Endothelial cell of umbilical vein (primary cell): ENCODE measurements around the gene PRPF31. TPM values are rescaled to one million over a fixed set of nuclear protein-coding genes. Genes with fewer than 3 reads are reported as not detected.
A peak's percentile ranks its signal among the peaks of the same experiment; 100 is the strongest.

ENCODE experiments used
- BruUV-seq: library from RNA; stranded (reverse); fragments of 400-500 nt; replicated peaks from 2 replicates; lab custom pipeline; 2021; lab: Mats Ljungman, UMichigan
- CTCF ChIA-PET: fragments of 300-600, 350-600 bp; sonication (Branson Sonifier 250); formaldehyde crosslinking; loops from one replicate; lab custom pipeline; 2021; ENCODE audit warnings: antibody characterized with exemption, inconsistent platforms; lab: Charles Lee
- POLR2A ChIA-PET: fragments of 300-600, 350-600 bp; sonication (Branson Sonifier 250); formaldehyde crosslinking; loops from one replicate; lab custom pipeline; 2021; ENCODE audit warnings: antibody characterized with exemption, inconsistent platforms; lab: Charles Lee
- DNase-seq: peaks from one replicate; pipeline ENCODE4 v3.0.0-alpha.2; 2011; ENCODE audit warnings: low read depth, low spot score
- FAIRE-seq: peaks from 2 replicates; lab custom pipeline; 2011; peaks lifted over from hg19 to GRCh38; lab: Jason Lieb, UNC
- H2AFZ ChIP-seq: 2 replicates; pipeline ENCODE4 v1.6.0; 2012; ENCODE audit warnings: low read depth, low read length, control low read depth, inconsistent platforms
- H3K27ac ChIP-seq: 2 replicates; pipeline ENCODE4 v1.5.1; 2011; ENCODE audit warnings: low read depth, mild to moderate bottlenecking, control low read depth, low read length, moderate library complexity; ENCODE audit not compliant: insufficient read depth
- H3K27me3 ChIP-seq, 2 experiments: 2 replicates each; pipeline versions ENCODE4 v1.6.0 to v1.6.1; 2011; ENCODE audit warnings: low read length in 2 of 2, mixed read lengths in 1 of 2; ENCODE audit not compliant: control insufficient read depth in 2 of 2, insufficient read depth in 2 of 2
- H3K36me3 ChIP-seq, 2 experiments: 2 replicates in 1 of 2; 3 replicates in 1 of 2; pipeline ENCODE4 v1.5.1; 2011; ENCODE audit warnings: low read length in 2 of 2, mild to moderate bottlenecking in 1 of 2, moderate library complexity in 1 of 2; ENCODE audit not compliant: control insufficient read depth in 2 of 2, insufficient read depth in 2 of 2; ENCODE audit errors: extremely low read depth in 1 of 2
- H3K4me1 ChIP-seq: 3 replicates; pipeline ENCODE4 v1.5.1; 2011; ENCODE audit warnings: mild to moderate bottlenecking, low read length; ENCODE audit not compliant: control insufficient read depth, insufficient read depth; ENCODE audit errors: extremely low read depth
- H3K4me2 ChIP-seq: 2 replicates; pipeline ENCODE4 v1.6.1; 2011; ENCODE audit warnings: low read length, control low read depth, mixed read lengths; ENCODE audit not compliant: insufficient read depth
- H3K4me3 ChIP-seq, 3 experiments: fragments of 200-600 bp in 1 of 3; sonication (generic), shearing (Covaris generic) in 1 of 3; replicated peaks in 1 of 3; 2 replicates each; pipeline ENCODE4 v1.5.1; 2011 to 2016; ENCODE audit warnings: control low read depth in 3 of 3, low read length in 3 of 3, mild to moderate bottlenecking in 2 of 3, inconsistent platforms in 1 of 3, low read depth in 1 of 3, moderate library complexity in 1 of 3; ENCODE audit not compliant: insufficient read depth in 1 of 3
- H3K79me2 ChIP-seq: 2 replicates; pipeline ENCODE4 v1.6.0; 2012; ENCODE audit warnings: low read length, inconsistent platforms; ENCODE audit not compliant: control insufficient read depth, insufficient read depth
- H3K9ac ChIP-seq: replicated peaks from 2 replicates; pipeline ENCODE3; 2011; ENCODE audit warnings: low read length, control low read depth; ENCODE audit not compliant: insufficient read depth; ENCODE audit errors: extremely low read depth
- H3K9me1 ChIP-seq: replicated peaks from 3 replicates; pipeline ENCODE4 v1.6.0; 2011; ENCODE audit warnings: mild to moderate bottlenecking, low read length; ENCODE audit not compliant: control insufficient read depth, insufficient read depth; ENCODE audit errors: extremely low read depth
- H3K9me3 ChIP-seq: replicated peaks from 2 replicates; pipeline ENCODE4 v1.5.1; 2012; ENCODE audit warnings: low read length, inconsistent platforms; ENCODE audit not compliant: control insufficient read depth, insufficient read depth
- H4K20me1 ChIP-seq: replicated peaks from 2 replicates; pipeline ENCODE3; 2011; ENCODE audit warnings: mild to moderate bottlenecking, low read length; ENCODE audit not compliant: control insufficient read depth, insufficient read depth; ENCODE audit errors: extremely low read depth
- EZH2 ChIP-seq: IDR thresholded peaks from 2 replicates; pipeline ENCODE4 v1.6.1; 2012; ENCODE audit warnings: borderline replicate concordance, low read depth, mild to moderate bottlenecking, moderate library complexity, low read length, inconsistent platforms; ENCODE audit not compliant: severe bottlenecking
- FOS ChIP-seq: IDR thresholded peaks from 2 replicates; pipeline ENCODE4 v1.6.1; 2011; ENCODE audit warnings: mild to moderate bottlenecking, low read length, moderate library complexity, borderline replicate concordance; ENCODE audit not compliant: insufficient read depth
- MAX ChIP-seq: IDR thresholded peaks from 2 replicates; pipeline ENCODE4 v1.6.1; 2011; ENCODE audit not compliant: insufficient read depth, insufficient read length
- POLR2A ChIP-seq: IDR thresholded peaks from 2 replicates; pipeline ENCODE4 v1.6.1; 2012; ENCODE audit warnings: low read depth, mild to moderate bottlenecking, control low read depth, low read length
- POLR2AphosphoS5 ChIP-seq: IDR thresholded peaks from 2 replicates; pipeline ENCODE4 v1.6.1; 2012; ENCODE audit warnings: low read depth, mild to moderate bottlenecking, control low read depth, low read length, moderate library complexity; ENCODE audit not compliant: insufficient read depth
- dilution Hi-C: fragments of 300-500 bp; cut with MboI; formaldehyde crosslinking; loops from one replicate; pipeline ENCODE4 v1.15.0; 2019; ENCODE audit warnings: low sequenced_read_pairs; ENCODE audit not compliant: extremely low pct_ligation_motif_present
- intact Hi-C: fragments of 100-400 bp; cut with micrococcal nuclease; formaldehyde crosslinking; loops from one replicate; pipeline ENCODE4 v1.10.0; 2022
- polyA plus RNA-seq, 4 experiments: library from polyadenylated mRNA; depleted of rRNA in 3 of 4; stranded (reverse) in 3 of 4; unstranded in 1 of 4; fragments of >200 nt; gene quantifications; 2 replicates each; pipeline versions ENCODE4 v1.2.1 to v1.2.3, GENCODE V29; 2011 to 2012; ENCODE audit warnings: missing spikeins in 1 of 4
- total RNA-seq: library from RNA; stranded (reverse); gene quantifications from 2 replicates; pipeline ENCODE4 v1.2.3, GENCODE V29; 2021
- TF ChIP-seq, protein P1 (sequence below), 2 donors: IDR thresholded peaks; 1 replicate in 1 of 2; 2 replicates in 1 of 2; pipeline ENCODE4 v1.5.1; 2011; ENCODE audit warnings: low read length in 2 of 2, mild to moderate bottlenecking in 2 of 2, moderate library complexity in 2 of 2, control low read depth in 1 of 2, inconsistent platforms in 1 of 2, low read depth in 1 of 2; ENCODE audit not compliant: insufficient read depth in 1 of 2; ENCODE audit errors: extremely low read depth in 1 of 2

The PRPF31 gene
- total and polyA plus RNA-seq, 2 donors (not counting 3 experiments of a cell fraction or from before 2014, with no cell fraction given): 76.2 to 101 TPM

DNA sequence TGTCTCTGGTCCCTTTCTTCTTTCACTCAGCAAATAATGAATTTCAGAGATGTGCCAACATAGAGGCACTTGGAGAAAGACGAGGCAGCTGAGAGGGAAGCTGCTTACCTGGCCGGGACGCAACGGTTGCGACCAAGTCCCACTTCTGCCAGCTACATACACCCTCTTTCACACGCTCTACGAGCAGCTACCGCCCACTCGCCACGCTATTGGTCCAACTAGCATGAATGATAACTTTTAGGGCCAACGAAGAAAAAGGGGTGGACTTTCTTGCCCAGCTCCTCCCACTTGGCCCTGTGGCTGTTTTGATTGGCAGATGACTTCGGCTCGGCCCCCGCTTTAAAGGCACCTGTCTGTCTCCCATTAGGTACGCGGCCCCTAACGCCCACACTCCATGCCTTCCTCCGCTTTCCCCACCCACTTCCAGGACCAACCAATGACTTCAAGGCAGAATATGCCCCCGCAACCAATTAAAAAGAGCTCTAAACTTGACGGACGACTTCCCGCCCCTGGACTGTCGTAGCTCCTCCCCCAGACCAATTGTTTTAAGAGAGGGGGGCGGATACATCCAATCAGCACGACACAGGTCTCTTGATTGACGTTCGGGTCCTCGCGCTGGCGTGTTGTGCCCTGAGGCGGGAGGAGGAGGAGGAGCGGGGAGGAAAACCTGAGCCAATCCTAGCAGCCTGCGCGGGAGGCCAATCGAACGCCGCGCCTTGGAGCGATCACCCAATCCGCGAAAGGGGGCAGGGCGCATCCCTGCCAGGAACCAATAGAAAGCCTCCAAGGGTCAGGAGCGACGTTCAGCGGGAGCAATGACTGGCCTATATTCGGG, 21.5 kb downstream of the PRPF31 start:
- Histone ChIP-seq H3K27me3 (no peaks in the 10 kb centered on the region), H3K9me3 (no peaks in the 10 kb centered on the region), H3K4me2 (peak overlapping the region; percentile 94), H3K9ac (peak overlapping the region; percentile 94), H3K79me2 (peaks cover 43% of the 10 kb centered on the region), H4K20me1 (no peaks in the 10 kb centered on the region), H3K27ac (peak overlapping the region; percentile 71), H3K36me3 (peaks cover 3 to 4% of the 10 kb centered on the region in 2 experiments), H3K4me1 (peaks cover 17% of the 10 kb centered on the region), H3K4me3 (peak overlapping the region; percentile 14 to 98 (median 69)), H3K9me1 (no peaks in the 10 kb centered on the region), H2AFZ (peak overlapping the region; percentile 94)
- peak; percentile 100 for DNase-seq
- intact Hi-C loops (loop anchor here (1.0 to 2.0 kb wide), 7 partner anchors 22 to 295 kb away; partner anchors contain the start of genes LENG1, MYADM, NDUFA3 and PRPF31), dilution Hi-C loops (no loop called here)
- FAIRE-seq: peak; percentile 100
- CTCF ChIA-PET: interaction anchor here (0.9 to 1.7 kb wide), 13 partner anchors 11 to 344 kb away, joined by 3 to 12 read pairs (median 6); partner anchors contain the start of gene LENG1
- POLR2A ChIA-PET: interaction anchor here (0.5 to 1.7 kb wide), 15 partner anchors 12 to 311 kb away, joined by 3 to 13 read pairs (median 3); partner anchors contain the start of genes LENG1, MBOAT7, MYADM and PRPF31
- no TSS peak for BruUV-seq
- TF ChIP-seq POLR2A (no peak), POLR2AphosphoS5 (no peak)

- intact Hi-C loops: loop anchor here (1.0 to 2.0 kb wide), 7 partner anchors 21 to 296 kb away; partner anchors contain the start of genes LENG1, MYADM, NDUFA3 and PRPF31
- no peaks in the 10 kb centered on the region for H4K20me1 ChIP-seq
- FAIRE-seq: no peak
- peak within 1 kb of the TSS; percentile 94 for H2AFZ ChIP-seq
- H3K36me3 ChIP-seq: peaks cover 6 to 7% of the 10 kb centered on the region in 2 experiments
- no peaks in the 10 kb centered on the region for H3K9me1 ChIP-seq
- dilution Hi-C loops: no loop called here
- peaks cover 17% of the 10 kb centered on the region for H3K4me1 ChIP-seq
- TF ChIP-seq FOS: no peak
- TF ChIP-seq, protein P1, sequence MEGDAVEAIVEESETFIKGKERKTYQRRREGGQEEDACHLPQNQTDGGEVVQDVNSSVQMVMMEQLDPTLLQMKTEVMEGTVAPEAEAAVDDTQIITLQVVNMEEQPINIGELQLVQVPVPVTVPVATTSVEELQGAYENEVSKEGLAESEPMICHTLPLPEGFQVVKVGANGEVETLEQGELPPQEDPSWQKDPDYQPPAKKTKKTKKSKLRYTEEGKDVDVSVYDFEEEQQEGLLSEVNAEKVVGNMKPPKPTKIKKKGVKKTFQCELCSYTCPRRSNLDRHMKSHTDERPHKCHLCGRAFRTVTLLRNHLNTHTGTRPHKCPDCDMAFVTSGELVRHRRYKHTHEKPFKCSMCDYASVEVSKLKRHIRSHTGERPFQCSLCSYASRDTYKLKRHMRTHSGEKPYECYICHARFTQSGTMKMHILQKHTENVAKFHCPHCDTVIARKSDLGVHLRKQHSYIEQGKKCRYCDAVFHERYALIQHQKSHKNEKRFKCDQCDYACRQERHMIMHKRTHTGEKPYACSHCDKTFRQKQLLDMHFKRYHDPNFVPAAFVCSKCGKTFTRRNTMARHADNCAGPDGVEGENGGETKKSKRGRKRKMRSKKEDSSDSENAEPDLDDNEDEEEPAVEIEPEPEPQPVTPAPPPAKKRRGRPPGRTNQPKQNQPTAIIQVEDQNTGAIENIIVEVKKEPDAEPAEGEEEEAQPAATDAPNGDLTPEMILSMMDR (IDR thresholded peaks at IDR 0.05; ENCODE audit: extremely low read depth in 1 of 2, insufficient read depth in 1 of 2, low read depth in 1 of 2, low read length in 2 of 2): peak in 1 of 2 donors; percentile 10
- TF ChIP-seq EZH2: no peak
- no peak for TF ChIP-seq MAX
- TF ChIP-seq POLR2A: peak; percentile 72
- peak; percentile 84 for TF ChIP-seq POLR2AphosphoS5
- no TSS peak for BruUV-seq
- no peak for DNase-seq
- ChIA-PET CTCF (interaction anchor here (0.9 to 1.7 kb wide), 12 partner anchors 10 to 345 kb away, joined by 3 to 12 read pairs (median 6); partner anchors contain the start of gene LENG1), POLR2A (interaction anchor here (0.5 to 1.7 kb wide), 10 partner anchors 14 to 270 kb away, joined by 3 to 13 read pairs (median 6); partner anchors contain the start of genes MBOAT7, MYADM, PRPF31 and RPS9)
- H3K9me3 ChIP-seq: no peaks in the 10 kb centered on the region
- peak within 1 kb of the TSS; percentile 66 to 98 (median 69) for H3K4me3 ChIP-seq
- H3K27me3 ChIP-seq: no peaks in the 10 kb centered on the region
- H3K79me2 ChIP-seq: peaks cover 48% of the 10 kb centered on the region
- peak within 1 kb of the TSS; percentile 94 for H3K4me2 ChIP-seq
- peak within 1 kb of the TSS; percentile 71 for H3K27ac ChIP-seq
- H3K9ac ChIP-seq: peak within 1 kb of the TSS; percentile 94
These were observed 22.3 kb downstream of the PRPF31 start, which contains the start of gene CNOT3 for GRCh38 chr19:54137699-54138488. Gene CNOT3 (plus strand): TSS chr19:54137762. CDS start chr19:54142979, 5,217 bp downstream.
